Measurements from ENCODE around the gene CNN2.

GRCh38 chr19:1009041-1009980 lies 17.1 kb upstream of the CNN2 start:
- TF ChIP-seq CTCF (IDR thresholded peaks at IDR 0.05) (no peak), POLR2A (IDR thresholded peaks at IDR 0.05) (no peak)

Measured in thyroid gland (tissue), 4 donors.